Stimulated activated naive CD8-positive, alpha-beta T cell treated with anti-CD3 and anti-CD28 coated beads, Interleukin-15, Interleukin-2, amounts not matched to agents 100 U/mL and 50 U/mL, for 24 hours (primary cell): ENCODE results near the gene TRIM2.
"Not testable (repeated sequence)": the region's sequence is repeated elsewhere in the genome, so short reads cannot be mapped to it uniquely, and the experiment has no call there.

Experiments
- ATAC-seq: fragments of 150-1000 bp; cut with Tn5 transposase; one replicate; pipeline ENCODE4 v1.10.0; 2021
- DNase-seq: peaks from one replicate; pipeline ENCODE4 v3.0.0; 2021

The TRIM2 gene

GRCh38 chr4:153189016-153189801, 15.0 kb upstream of the TRIM2 start:
- ATAC-seq (no peak), DNase-seq (no peak)

- ATAC-seq = no peak
- no peak for DNase-seq
Measured at GRCh38 chr4:153191795-153192363, 12.4 kb upstream of the TRIM2 start.

GRCh38 chr4:153197301-153197700, 6.9 kb upstream of the TRIM2 start:
- DNase-seq (no peak), ATAC-seq (no peak)

GRCh38 chr4:153198719-153199118, 5.5 kb upstream of the TRIM2 start:
- DNase-seq (no peak), ATAC-seq (no peak)

- not testable (repeated sequence) for ATAC-seq
Measured at GRCh38 chr4:153203746-153204145, 497 bp upstream of the TRIM2 start.

GRCh38 chr4:153204728-153205648, 745 bp downstream of the TRIM2 start:
- peak; percentile 11 for DNase-seq

More at GRCh38 chr4:153203746-153204145, 497 bp upstream of the TRIM2 start:
- DNase-seq = not testable (repeated sequence)

GRCh38 chr4:153205757-153206156, 1.5 kb downstream of the TRIM2 start:
- DNase-seq = peak; percentile 37
- peak; percentile 86 for ATAC-seq

More at GRCh38 chr4:153204728-153205648, 745 bp downstream of the TRIM2 start:
- ATAC-seq = no peak

GRCh38 chr4:153206534-153206933, 2.3 kb downstream of the TRIM2 start:
- DNase-seq (no peak), ATAC-seq (no peak)

- peak; percentile 65 for ATAC-seq
Measured at GRCh38 chr4:153207027-153207426, 2.8 kb downstream of the TRIM2 start.

GRCh38 chr4:153207567-153207966, 3.3 kb downstream of the TRIM2 start:
- ATAC-seq (no peak), DNase-seq (no peak)

More at GRCh38 chr4:153207027-153207426, 2.8 kb downstream of the TRIM2 start:
- peak; percentile 26 for DNase-seq

- ATAC-seq (no peak), DNase-seq (no peak)
Measured at GRCh38 chr4:153209410-153209809, 5.2 kb downstream of the TRIM2 start.

- no peak for ATAC-seq
- DNase-seq = no peak
Measured at GRCh38 chr4:153210727-153211126, 6.5 kb downstream of the TRIM2 start.

- DNase-seq (no peak), ATAC-seq (peak; percentile 66)
Measured at GRCh38 chr4:153211986-153212728, 7.9 kb downstream of the TRIM2 start.

GRCh38 chr4:153212736-153213135, 8.5 kb downstream of the TRIM2 start:
- DNase-seq = peak; percentile 21
- ATAC-seq = peak; percentile 52

GRCh38 chr4:153215921-153216320, 11.7 kb downstream of the TRIM2 start:
- ATAC-seq (no peak), DNase-seq (no peak)

- DNase-seq (no peak), ATAC-seq (no peak)
Measured at GRCh38 chr4:153216546-153216945, 12.3 kb downstream of the TRIM2 start.

GRCh38 chr4:153217440-153217839, 13.2 kb downstream of the TRIM2 start:
- DNase-seq = no peak
- ATAC-seq = no peak

GRCh38 chr4:153218961-153219360, 14.7 kb downstream of the TRIM2 start:
- no peak for DNase-seq
- no peak for ATAC-seq

- ATAC-seq (no peak), DNase-seq (no peak)
Measured at GRCh38 chr4:153220682-153221395, 16.6 kb downstream of the TRIM2 start.

- ATAC-seq (peak; percentile 70), DNase-seq (peak; percentile 16)
Measured at GRCh38 chr4:153221783-153222706, 17.8 kb downstream of the TRIM2 start.
